ENCODE measurements around the gene ASB18.
A peak's percentile ranks its signal among the peaks of the same experiment; 100 is the strongest.

Gene ASB18, protein sequence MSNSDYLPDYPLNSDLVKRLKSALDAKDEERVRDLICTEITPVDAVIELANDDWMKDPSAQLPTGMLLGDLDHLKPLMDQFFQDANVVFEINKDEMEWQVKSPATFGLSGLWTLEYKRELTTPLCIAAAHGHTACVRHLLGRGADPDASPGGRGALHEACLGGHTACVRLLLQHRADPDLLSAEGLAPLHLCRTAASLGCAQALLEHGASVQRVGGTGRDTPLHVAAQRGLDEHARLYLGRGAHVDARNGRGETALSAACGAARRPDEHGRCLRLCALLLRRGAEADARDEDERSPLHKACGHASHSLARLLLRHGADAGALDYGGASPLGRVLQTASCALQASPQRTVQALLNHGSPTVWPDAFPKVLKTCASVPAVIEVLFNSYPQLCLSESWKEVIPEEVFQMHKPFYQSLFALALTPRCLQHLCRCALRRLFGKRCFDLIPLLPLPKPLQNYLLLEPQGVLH

DNA sequence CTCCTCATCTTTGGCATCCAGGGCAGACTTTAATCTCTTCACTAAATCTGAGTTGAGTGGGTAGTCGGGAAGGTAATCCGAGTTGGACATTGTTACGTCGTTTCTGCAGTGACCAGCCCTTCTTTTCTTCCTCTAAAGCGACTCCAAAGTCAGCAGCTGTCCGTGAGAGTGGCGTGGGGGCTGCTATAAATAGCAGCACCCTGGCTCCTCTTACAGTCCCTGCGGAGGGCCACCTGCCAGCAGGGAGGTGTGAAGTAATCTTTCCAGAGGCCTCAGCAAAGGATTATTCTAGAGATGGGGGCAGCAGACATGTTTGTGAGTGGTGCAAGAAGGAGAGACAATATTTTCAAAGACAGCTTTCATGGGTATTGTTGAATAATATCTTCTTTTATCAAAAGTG lies at the start of gene ASB18:
TSS of gene ASB18 (minus strand) at position 151 of the 400 bp plus-strand sequence. CDS start at position 90, 61 bp downstream.
- no peak for DNase-seq

DNA sequence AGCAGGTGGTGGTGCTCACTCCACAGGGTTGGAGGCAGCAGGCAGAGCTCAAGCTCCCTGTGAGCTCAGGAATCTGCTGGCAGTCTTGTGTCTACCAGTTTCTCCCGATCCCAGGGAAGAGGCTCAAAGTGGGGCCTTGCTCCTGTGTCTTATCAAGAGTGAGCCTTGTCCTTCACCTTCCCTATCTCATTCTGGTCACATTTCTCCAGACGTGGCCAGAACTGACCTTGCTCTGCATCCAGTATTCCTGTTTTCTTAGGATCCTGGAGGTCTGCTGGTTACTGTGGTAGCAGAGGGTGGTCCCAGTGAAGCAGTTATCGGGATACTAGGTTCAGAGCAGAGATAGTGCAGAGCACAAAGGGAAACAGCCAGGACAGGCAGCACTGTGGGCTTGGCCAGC lies 47.1 kb upstream of the ASB18 start:
- DNase-seq = no peak

DNA sequence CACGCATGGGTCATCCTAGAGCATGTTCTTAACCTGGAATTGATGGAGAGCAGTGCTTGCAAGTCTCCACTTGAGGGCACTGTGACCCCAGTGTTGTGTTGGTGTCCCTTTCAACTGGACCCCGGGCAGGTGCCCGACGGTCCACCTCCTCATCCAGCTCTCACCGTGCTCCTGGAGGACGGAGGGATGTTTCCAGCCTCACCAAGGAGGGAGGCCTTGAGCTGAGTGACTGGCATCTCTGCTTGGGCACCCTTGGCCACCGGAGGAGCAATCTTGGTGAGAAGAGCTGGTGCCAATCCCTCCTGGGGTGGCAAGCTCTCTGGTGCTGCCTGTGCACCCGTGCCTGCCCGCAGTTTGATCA lies 45.4 kb upstream of the ASB18 start:
- DNase-seq = peak in 2 of 3 donors; percentile 6 to 21

DNA sequence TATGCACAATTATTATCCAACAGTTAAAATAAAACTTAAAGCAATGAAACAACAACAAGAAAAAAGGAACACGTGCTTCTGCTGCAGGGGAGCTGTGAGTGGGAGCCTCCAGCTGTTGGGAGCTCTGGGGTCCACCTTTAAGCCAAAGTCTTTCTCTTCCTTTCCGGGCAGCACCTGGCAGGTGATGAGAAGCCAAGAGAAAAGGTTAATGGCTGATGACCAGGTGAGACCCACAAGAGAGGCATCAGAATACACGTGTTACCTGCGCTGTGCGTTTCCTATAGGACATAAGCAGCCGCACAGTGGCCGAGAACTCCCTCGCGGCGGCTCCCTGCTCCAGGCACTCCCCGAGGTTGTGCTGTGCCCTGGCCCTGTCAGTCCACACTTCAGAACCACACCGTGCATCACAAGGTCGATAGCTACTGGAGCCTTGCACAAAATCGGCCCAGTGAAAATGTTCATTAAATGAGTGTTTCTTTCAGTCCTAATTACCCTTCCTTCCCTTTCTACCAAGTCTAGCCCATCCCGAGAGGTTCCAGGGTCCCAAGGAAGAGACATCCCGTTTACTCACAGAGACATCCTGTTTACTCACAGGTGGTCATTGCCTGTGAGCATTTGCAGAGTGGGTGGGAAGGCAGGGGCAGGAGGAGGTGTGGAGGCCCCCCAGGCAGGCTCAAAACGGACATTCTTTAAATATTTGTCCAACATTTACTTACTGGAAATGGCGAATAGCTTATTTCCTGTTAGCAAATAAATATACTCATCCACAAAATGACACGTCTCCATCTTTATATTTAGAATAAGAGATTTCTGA lies 44.9 kb upstream of the ASB18 start:
- no peak for DNase-seq

DNA sequence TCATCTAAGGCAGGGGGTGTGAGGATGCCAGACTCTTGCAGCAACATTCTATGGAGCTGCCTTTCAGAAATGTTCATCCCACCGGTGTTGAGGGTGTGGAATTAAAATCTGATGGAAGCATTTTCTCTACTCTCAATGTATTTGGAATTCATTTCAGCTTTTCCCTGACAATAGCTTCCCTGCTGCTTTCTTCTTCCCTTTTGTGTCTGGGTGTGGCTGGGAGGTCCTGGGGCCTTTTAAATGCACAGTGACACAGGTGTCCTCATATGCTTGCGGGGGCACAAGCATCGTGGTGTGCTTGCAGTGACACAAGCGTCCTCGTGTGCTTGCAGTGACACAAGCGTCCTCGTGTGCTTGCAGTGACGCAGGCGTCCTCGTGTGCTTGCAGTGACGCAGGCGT lies 43.4 kb upstream of the ASB18 start:
- DNase-seq = no peak

DNA sequence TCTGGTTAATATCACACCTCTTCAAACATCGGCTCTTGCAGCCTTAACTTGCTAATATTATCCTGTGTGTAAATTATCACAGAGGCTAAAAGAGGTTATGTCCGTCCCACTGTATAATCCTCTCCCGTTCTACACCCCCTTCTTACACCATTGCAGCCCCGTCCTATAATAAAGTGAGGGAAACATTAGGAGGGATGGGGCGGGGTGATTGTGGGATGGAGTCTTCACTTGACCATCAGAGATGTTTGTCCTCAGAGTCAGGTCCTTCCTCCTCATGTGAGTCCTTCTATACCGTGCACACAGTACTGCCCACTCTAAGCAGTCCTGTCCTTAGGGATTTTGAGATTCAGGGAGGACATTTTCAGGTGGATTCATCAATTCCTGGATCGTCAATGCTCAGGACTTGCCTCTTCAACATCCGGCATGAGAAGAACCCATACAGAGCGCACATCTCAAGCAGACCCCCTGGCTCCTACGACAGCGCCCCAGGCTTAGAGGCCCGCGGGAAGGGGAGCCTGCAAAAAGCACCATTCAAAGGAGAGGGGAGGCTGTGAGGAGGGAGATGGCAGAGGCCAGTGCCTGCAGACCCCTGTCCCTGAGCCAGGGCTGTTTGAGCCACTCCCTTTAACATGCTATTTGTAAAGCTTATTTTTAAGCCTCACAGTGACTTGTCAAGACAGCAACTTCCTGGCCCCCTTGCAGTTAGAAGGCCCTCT lies 42.8 kb upstream of the ASB18 start:
- no peak for DNase-seq

DNA sequence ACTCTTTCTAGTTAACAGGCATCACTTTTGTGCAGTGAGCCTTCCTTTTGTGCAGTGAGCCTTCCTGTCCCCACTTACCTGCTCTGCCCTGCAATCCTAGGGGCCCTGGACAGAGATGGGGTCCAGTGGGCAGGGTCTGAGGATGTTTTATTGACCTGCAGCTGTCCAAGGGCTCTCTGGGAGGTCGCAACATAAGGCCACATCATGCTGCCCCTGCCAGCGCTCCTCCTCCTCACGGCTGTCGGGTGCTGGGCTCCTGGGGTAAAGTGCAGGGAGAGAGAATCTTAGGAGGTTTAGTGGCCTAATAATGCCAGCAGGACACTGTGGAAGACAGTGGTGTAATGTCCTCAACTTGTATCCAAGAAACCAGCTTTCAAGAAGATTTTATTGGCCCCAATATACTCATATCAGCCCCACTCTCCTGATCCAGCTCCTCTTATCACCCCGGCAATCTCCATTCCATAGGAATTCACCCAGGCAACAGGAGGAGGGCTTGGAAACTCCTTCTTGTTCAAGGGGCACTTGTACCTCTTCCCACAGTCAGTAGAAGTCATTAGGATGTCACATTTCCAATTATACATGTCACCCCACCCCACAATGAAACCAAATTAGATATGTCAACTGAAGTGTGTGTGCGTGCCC lies 41.9 kb upstream of the ASB18 start:
- DNase-seq = no peak

DNA sequence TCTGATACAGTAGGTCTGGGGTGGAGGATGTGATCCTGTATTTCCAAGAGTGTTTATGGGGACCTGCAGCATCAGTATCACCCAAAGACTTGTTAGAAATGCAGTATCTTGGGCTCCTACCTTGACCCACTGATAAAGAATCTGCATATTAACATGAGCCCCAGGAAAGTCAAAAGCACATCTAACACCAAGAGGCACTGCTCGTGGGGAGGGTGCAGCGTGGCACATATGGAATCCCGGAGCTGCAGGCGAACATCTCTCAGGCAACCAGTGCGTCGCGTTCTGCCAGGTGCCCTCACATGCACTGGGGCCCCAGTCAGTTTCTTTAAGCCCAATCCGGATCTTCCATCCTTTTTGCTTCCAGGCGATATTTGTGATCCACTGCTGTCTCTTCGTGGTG lies 41.3 kb upstream of the ASB18 start:
- DNase-seq = no peak

DNA sequence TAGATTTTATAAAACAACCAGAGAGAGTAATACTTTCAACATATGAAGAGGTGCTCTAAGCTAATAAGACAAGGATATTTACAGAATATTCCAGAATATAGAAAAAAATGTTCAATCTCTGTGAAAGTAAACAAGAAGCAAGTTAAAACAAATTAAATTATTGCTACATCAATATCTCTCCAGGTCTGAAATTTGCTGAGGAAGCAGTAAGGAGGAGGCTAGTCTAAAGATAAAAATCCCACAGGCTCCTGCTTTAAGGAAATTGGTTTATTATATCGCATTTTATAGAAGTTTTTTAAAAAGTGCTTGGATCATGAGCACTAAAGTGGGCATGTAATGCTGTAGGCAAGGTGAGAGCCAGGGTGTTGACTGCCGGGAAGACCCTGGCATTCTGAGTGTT lies 39.7 kb upstream of the ASB18 start:
- no peak for DNase-seq

DNA sequence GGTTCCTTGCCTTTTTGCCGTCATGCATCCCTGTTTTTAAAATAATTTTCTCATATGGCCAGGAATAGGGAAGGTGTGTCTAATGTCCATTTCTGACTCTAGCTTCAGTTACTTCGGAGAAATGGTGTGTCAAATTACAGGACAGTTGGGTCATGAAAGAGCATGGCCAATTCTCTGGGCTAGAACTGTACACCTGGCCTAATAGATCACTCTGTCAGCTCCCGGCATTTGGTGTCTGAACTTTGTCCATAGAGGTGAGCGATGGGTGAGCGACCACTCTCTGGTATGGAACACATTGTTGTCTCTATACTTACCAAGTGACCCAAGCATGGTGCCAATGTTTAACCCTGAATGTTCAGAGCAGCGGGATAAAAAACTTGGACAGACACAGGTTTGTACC lies 38.3 kb upstream of the ASB18 start:
- DNase-seq = no peak

DNA sequence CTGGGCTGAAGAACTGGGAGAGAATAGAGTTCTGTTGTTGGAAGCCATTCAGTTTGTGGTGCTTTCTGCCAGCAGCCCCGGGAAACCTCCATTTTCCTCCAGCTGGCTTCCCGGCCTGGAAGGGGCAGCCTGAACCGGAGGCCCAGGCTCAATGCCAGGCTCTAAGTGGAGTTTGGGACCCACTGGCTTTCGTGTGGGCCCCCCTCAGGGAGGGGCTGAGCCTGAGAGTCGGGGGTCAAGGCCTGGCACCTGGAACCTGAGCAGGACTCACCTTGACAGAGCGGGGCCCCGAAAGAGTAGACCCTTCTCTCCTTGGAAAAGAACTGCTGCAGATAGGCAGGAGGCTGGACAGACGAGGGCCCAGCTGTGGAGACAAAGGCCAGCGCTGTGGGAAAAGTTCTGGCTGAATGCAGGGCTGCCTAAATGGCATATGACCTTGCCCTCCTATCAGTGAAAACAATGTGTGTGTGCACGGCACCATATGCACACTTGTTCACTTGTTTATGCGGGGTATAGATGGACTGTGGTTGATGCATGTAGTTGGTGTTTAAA lies 34.8 kb upstream of the ASB18 start:
- DNase-seq = no peak

DNA sequence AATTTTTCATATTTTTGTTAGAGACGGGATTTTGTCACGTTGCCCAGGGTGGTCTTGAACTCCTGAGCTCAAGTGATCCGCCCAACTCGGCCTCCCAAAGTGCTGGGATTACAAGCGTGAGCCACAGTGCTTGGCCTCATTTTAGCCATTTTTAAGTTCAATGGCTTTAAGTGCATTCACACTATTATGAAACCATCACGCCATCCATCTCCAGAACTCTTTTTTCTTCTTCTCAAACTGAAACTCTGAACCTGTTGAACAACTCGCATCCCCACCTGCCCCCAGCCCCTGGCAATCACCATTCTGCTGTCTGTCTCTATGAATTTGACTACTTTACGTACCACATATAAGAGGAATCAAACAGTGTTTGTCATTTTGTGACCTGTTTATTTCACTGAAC lies 31.3 kb upstream of the ASB18 start:
- DNase-seq = no peak

DNA sequence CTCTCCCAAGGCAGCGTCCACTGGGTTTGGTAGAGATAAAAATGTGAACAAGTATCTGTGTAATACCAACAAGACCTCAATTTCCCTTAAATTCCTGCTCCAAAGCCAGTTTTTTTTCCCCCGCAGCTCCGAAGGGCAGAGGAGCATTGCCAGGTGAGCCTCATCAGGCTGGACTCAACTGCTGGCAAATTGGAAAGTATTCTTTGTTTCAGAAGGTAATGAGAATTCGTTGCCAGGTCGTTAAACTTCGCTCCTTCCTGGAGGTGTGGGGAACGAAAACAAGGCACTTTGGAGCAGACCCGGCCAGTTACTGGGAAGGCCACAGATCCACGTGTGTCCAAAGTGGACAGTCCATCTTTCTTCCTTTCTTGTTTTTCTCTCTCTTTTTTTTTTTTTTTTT lies 30.4 kb upstream of the ASB18 start:
- no peak for DNase-seq

DNA sequence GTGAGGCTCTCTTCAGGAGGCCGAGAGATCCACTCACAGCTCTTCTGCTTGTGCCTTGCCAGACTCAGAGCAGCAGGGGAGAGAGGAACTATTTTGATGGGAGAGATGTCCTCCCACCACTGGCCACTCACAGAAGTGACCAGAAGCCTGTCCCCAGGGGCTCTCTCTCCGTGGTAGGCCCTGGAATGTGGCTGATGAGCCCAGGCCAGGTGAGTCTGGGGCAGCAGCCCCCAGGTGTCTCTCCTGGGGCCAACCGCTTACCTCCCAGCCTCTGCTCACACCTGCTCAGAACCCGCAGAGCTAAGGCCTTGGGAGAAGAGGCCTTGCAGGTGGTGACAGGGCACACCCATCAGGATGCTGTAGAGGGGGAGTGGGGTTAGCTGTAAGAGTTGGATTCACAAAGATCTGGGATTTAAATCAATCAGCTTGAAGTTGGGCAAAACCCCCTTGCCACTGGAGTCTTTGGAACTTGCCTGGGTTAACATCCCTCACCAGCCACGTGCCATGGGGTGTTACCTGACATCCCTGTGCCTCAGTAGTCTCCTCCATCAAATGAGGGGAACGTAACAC lies 29.1 kb upstream of the ASB18 start:
- DNase-seq = no peak

DNA sequence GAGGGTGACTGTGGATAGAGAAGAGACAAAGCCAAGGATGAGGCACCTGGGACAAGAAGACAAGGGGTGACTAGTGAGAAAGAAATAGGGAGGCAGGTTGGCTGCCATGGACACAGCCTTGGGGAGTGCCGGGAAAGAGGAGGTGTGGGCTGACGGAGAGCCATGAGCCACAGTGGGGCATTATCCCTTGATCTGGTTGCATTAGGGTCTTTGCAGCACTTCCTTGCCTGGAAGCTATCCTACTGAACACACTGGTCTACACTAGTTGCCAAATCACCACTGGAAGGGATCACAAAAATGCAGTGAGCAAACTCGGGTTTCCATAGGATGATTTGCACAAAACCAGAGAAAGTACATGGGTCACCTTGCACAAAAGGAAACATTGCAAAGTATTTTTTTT lies 27.7 kb upstream of the ASB18 start:
- DNase-seq = no peak

DNA sequence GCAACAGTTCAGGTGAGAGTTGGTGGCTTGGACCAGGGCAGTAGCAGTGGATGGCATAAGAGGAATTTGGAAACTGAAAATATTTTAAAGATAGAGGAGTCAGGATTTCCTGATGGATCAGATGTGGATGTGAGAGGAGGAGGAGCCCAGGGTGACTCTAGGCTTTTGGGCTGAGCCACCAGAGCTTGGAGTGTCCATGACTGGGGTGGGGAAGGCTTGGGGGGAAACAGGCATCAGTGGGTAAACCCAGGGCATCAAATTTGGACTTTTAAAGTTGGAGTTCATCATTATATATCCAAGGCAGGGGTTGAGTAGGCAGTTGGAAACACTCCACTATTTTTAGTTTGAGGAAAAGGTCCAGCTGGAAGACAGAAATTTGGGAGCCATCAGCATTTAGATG lies 27.3 kb upstream of the ASB18 start:
- DNase-seq = no peak

DNA sequence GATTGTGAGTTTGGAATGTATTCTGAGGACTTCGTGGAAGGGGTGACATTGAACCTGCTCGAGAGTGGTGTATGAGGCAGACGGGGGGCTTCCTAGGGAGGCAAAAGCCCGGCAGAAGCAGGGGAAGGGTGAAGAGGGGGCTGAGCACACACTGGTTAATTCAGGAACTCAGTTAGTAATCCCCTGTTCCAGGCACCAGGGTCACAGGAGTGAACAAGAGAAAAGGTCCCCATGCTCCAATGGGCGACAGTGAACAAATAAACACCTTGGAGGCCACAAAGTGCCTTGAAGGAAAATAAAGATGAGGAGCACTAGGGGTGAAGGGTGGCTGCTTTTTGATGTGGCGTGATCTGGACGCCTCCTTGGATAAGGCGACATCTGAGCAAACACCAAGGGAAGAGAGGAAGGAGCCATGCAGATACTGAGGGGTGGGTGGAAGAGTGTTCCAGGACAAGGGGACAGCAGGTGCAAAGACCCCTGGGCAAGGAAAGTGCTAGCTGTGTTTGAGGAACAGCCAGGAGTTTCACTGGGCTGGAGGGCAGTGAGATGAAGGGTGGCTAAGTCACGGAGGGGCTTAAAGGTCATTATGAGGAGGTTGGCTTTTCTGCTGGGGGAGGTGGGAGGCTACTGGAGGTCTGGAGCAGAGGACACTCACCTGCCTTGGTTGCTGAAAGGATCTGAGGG lies 26.7 kb upstream of the ASB18 start:
- DNase-seq = no peak

DNA sequence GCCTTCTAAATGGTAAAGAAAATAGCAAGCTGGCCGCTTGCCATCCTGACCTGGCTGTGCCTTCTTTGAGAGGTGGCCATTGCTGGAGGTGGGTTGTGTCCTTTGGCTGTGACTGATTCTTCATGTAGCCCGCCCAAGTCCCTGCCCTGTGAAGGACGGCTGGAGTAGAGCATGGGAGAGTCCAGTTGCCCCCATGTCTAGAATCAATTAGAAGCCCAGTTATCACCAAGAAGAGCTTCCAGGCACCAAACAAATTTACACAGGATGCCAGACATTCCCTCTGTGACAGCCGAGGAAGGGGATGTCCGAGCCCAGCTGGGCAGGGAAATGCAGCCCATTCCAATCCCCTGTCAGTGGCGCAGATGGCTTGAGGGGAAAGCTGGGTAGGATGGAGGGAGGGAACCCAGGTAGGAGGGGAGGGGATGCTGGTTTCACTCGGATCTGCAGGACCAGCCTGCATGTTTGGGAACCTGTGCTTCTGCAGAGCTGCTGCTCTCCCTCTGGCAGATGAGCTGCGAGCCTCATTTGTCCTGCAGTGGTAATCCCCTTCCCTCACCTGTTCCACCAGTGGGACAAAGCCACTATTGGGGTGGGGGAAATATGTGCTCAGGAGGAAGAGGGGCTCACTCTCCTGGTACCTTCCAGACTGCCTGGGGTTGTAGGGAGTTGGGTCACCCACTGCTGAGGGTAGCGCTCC lies 25.7 kb upstream of the ASB18 start:
- DNase-seq = no peak

DNA sequence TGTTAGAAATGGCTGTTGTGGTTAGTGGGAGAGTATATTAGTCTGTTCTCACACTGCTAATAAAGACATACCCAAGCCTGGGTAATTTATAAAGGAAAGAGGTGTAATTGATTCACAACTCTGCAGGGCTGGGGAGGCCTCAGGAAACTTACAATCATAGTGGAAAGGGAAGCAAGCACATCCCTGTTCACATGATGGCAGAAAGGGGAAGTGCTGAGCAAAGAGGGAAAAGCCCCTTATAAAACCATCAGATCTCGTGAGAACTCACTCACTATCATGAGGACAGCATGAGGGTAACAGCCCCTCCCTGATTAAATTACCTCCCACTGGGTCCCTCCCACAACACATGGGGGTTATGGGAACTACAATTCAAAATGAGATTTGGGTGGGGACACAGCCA lies 24.2 kb upstream of the ASB18 start:
- DNase-seq = peak; percentile 14 to 33 (median 23)

DNA sequence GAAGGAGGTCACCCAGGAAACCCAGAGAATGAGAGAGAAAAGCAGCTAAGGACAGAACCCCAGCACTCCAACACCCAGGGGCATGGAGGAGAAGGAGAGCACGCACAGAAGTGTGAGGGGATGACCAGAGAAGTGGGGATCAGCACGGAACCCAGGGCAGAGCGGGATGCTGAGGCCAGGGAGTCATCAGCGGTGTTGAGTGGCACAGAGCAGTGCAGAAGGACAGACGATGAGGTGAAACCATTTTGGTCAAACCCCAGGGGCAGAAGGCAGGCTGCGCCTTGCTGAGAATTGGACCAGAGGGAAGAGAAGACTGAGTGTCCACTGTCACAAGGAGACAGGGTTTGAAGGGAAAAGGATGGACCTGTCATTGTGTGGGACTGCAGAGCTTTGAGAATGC lies 23.4 kb upstream of the ASB18 start:
- DNase-seq = no peak

DNA sequence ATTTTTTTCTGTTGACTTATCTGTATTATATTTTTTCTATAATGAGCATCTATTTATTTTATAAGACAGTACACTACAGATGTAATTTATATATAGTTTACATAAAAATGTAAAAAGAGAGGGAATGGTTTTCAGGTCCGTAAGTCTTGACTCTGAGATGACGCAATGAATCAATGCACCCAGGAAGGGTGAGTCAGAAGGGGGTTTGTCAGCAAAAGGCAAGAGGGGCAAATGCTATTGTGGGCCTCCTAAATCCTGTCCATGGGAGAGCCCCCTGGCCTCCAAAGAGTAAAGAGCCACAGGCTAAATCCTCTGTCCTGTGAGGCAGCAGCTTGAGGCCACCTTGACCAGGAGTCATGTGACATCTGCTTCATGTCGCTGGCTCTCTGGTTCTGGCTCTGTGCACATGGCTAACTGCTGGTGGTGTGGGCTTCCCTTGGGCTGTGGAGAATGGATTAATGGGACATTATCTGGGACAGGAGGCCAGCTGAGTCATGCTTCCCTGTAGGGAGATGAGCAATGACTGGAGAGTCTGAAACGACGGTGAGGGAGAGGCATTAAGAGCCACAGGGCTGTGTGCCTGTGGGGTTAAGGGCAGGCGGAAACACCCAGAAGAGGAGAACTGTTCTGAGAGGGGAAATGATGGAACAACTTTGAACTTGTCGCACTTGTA lies 22.8 kb upstream of the ASB18 start:
- no peak for DNase-seq
